HepG2 (cell line): ENCODE measurements around the gene RAB29. TPM values are rescaled to one million over a fixed set of nuclear protein-coding genes. Genes with fewer than 3 reads are reported as not detected.

ENCODE experiments used
- ATAC-seq: fragments of 200-7000 bp; cut with Tn5 transposase; 3 replicates; pipeline ENCODE4 v1.9.1; 2020; ENCODE audit warnings: mild to moderate bottlenecking, moderate library complexity
- BruUV-seq: library from RNA; stranded (reverse); fragments of 400-500 nt; replicated peaks from 2 replicates; lab custom pipeline; 2021; lab: Mats Ljungman, UMichigan
- CTCF ChIA-PET: fragments of 300-600 bp; formaldehyde crosslinking; extraction: SDS; loops from one replicate; lab custom pipeline; 2021; ENCODE audit warnings: low total read pairs, inconsistent platforms, low intra/inter-chr PET ratio; lab: Yijun Ruan, JAX
- POLR2A ChIA-PET: fragments of 350-600 bp; sonication (Branson Sonifier 250); formaldehyde crosslinking; loops from one replicate; lab custom pipeline; 2020; ENCODE audit warnings: antibody characterized with exemption, inconsistent platforms; lab: Yijun Ruan, JAX
- DNase-seq: peaks from one replicate; pipeline ENCODE4 v3.0.0-alpha.2; 2015; ENCODE audit warnings: low spot score
- FAIRE-seq: peaks from 3 replicates; lab custom pipeline; 2011; peaks lifted over from hg19 to GRCh38; lab: Jason Lieb, UNC
- H2AFZ ChIP-seq: one replicate; pipeline ENCODE4 v1.6.1; 2011; ENCODE audit warnings: low read length, inconsistent platforms
- H3K27ac ChIP-seq: fragments of 300-600 bp; 3 replicates; pipeline ENCODE4 v1.8.0; 2011; ENCODE audit warnings: mixed run types, mild to moderate bottlenecking, mixed read lengths, low read length, inconsistent platforms; ENCODE audit not compliant: insufficient read depth; ENCODE audit errors: extremely low read length
- H3K27me3 ChIP-seq, 2 experiments: fragments of 200-600 bp in 1 of 2; 2 replicates in 1 of 2; 3 replicates in 1 of 2; pipeline versions ENCODE4 v1.6.0 to v1.8.0; 2011; ENCODE audit warnings: low read length in 2 of 2, mild to moderate bottlenecking in 2 of 2, moderate library complexity in 2 of 2, inconsistent platforms in 1 of 2; ENCODE audit not compliant: insufficient read depth in 2 of 2, control insufficient read depth in 1 of 2
- H3K36me3 ChIP-seq, 2 experiments: fragments of 200-600 bp in 1 of 2; replicated peaks in 1 of 2; 2 replicates in 1 of 2; 3 replicates in 1 of 2; pipeline versions ENCODE4 v1.5.1 to v1.8.0; 2011; ENCODE audit warnings: low read length in 2 of 2, inconsistent platforms in 1 of 2; ENCODE audit not compliant: insufficient read depth in 2 of 2, control insufficient read depth in 1 of 2
- H3K4me1 ChIP-seq: 2 replicates; pipeline ENCODE4 v1.5.1; 2012; ENCODE audit warnings: low read length, inconsistent platforms; ENCODE audit not compliant: insufficient read depth
- H3K4me2 ChIP-seq: 2 replicates; pipeline ENCODE4 v1.6.0; 2011; ENCODE audit warnings: low read depth, low read length, inconsistent platforms
- H3K4me3 ChIP-seq, 3 experiments: fragments of 200-600 bp in 1 of 3; sonication (generic), shearing (Covaris generic) in 1 of 3; replicated peaks in 1 of 3; 2 replicates each; pipeline ENCODE4 v1.5.1; 2011 to 2016; ENCODE audit warnings: low read length in 3 of 3, inconsistent platforms in 2 of 3, low read depth in 2 of 3, mild to moderate bottlenecking in 2 of 3, control low read depth in 1 of 3, mixed read lengths in 1 of 3; ENCODE audit not compliant: insufficient read depth in 1 of 3
- H3K79me2 ChIP-seq: one replicate; pipeline ENCODE4 v1.6.1; 2011; ENCODE audit warnings: low read length, inconsistent platforms; ENCODE audit not compliant: insufficient read depth
- H3K9ac ChIP-seq: 2 replicates; pipeline ENCODE4 v1.6.0; 2011; ENCODE audit warnings: mild to moderate bottlenecking, low read depth, low read length, inconsistent platforms; ENCODE audit not compliant: insufficient read depth
- H3K9me3 ChIP-seq: 2 replicates; pipeline ENCODE4 v1.5.1; 2012; ENCODE audit warnings: mild to moderate bottlenecking, low read length
- H4K20me1 ChIP-seq: 2 replicates; pipeline ENCODE4 v1.6.0; 2011; ENCODE audit warnings: inconsistent platforms, mild to moderate bottlenecking, low read length, moderate library complexity; ENCODE audit not compliant: insufficient read depth
- CBX5 ChIP-seq: sonication (generic); formaldehyde crosslinking; IDR thresholded peaks from 2 replicates; pipeline ENCODE4 v1.4.0; 2020; ENCODE audit warnings: missing genetic modification reagents, borderline replicate concordance
- CEBPB ChIP-seq: IDR thresholded peaks from 2 replicates; pipeline ENCODE4 v1.6.1; 2011; ENCODE audit warnings: low read depth, low read length, improper control_type of control experiment, borderline replicate concordance
- TCF7L2 ChIP-seq: IDR thresholded peaks from 2 replicates; pipeline ENCODE4 v1.6.1; 2011; ENCODE audit warnings: mild to moderate bottlenecking, low read depth, low read length, moderate library complexity
- in situ Hi-C: cut with HindIII; loops from 2 replicates; pipeline ENCODE4 v1.10.0; 2017; ENCODE audit warnings: low pct_unique_long_range_greater_than_20kb; ENCODE audit not compliant: extremely low pct_ligation_motif_present
- intact Hi-C: fragments of 100-400 bp; cut with micrococcal nuclease; formaldehyde crosslinking; loops from one replicate; pipeline ENCODE4 v1.10.0; 2022; ENCODE audit not compliant: unreplicated experiment
- polyA plus RNA-seq, 8 experiments: library from polyadenylated mRNA; depleted of rRNA in 3 of 8; stranded (reverse) in 7 of 8; unstranded in 1 of 8; fragments of >200 nt; fragmentation: Illumina TruSeq in 4 of 8; extraction: Trizol in 4 of 8; gene quantifications; 2 replicates each; pipeline versions ENCODE4 v1.2.1 to v1.2.3, GENCODE V29; 2011 to 2016; ENCODE audit warnings: low read depth in 4 of 8, missing spikeins in 1 of 8, mixed read lengths in 1 of 8; ENCODE audit not compliant: insufficient read depth in 1 of 8
- total RNA-seq, 5 experiments: library from RNA; depleted of rRNA; stranded (reverse); fragments of >200 nt; fragmentation: Illumina TruSeq; extraction: Trizol; gene quantifications; 2 replicates each; pipeline ENCODE4 v1.2.3, GENCODE V29; 2016; ENCODE audit warnings: low read depth in 1 of 5
- TF ChIP-seq, protein P1 (sequence below): sonication (generic); formaldehyde crosslinking; IDR thresholded peaks from 2 replicates; pipeline ENCODE4 v1.4.0; 2020; ENCODE audit warnings: mild to moderate bottlenecking, missing genetic modification reagents
- TF ChIP-seq, protein P2 (sequence below): conservative IDR thresholded peaks from 2 replicates; pipeline ENCODE4 v1.6.1; 2018; ENCODE audit warnings: missing genetic modification reagents

Gene RAB29
- total and polyA plus RNA-seq, 2 of the 13 experiments (the other 11 are each of a cell fraction or from before 2014, with no cell fraction given): 8.7 to 10.1 TPM

DNA sequence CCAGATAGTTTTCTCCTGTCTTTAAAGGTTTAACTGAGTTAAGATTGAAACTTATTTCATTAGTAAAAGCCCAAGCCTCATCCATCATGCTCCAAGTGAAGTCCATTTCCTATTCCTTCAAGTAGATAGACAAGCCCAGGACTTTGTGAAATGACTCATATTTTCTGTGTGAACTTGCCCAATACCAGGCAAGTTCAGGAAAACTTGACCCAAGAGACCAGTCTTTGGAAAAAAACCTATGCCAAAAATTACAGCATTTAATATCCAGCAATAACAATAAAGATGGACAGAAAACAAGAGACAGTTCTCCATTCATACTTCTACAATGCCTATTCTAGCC, 405 bp upstream of the RAB29 start:
- POLR2A ChIA-PET: interaction anchor here (2.0 to 3.5 kb wide), 2 partner anchors 10 to 26 kb away, joined by 4 to 21 read pairs; partner anchors contain the start of gene NUCKS1
- Histone ChIP-seq H3K4me1 (peaks cover 22% of the 10 kb centered on the region), H3K9ac (no peak overlapping the region), H3K9me3 (no peaks in the 10 kb centered on the region), H3K27me3 (peaks cover 0 to 8% of the 10 kb centered on the region in 2 experiments; a peak in 2 of 5 replicates), H3K79me2 (no peaks in the 10 kb centered on the region), H3K4me3 (peak overlapping the region; percentile 65 to 93 (median 81); a peak in 2 of 6 replicates)
- no TSS peak for BruUV-seq
- in situ Hi-C loops: no loop called here
- TF ChIP-seq CEBPB (peak; percentile 10; the same call in 1 of the 2 replicates), CBX5 (CRISPR knock-in tag) (no peak), TCF7L2 (no peak)
- TF ChIP-seq, protein P1, sequence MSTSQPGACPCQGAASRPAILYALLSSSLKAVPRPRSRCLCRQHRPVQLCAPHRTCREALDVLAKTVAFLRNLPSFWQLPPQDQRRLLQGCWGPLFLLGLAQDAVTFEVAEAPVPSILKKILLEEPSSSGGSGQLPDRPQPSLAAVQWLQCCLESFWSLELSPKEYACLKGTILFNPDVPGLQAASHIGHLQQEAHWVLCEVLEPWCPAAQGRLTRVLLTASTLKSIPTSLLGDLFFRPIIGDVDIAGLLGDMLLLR (CRISPR knock-in tag): no peak
- TF ChIP-seq, protein P2, sequence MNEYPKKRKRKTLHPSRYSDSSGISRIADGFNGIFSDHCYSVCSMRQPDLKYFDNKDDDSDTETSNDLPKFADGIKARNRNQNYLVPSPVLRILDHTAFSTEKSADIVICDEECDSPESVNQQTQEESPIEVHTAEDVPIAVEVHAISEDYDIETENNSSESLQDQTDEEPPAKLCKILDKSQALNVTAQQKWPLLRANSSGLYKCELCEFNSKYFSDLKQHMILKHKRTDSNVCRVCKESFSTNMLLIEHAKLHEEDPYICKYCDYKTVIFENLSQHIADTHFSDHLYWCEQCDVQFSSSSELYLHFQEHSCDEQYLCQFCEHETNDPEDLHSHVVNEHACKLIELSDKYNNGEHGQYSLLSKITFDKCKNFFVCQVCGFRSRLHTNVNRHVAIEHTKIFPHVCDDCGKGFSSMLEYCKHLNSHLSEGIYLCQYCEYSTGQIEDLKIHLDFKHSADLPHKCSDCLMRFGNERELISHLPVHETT: 0 out of 2 replicates have a peak, but pooled peaks have one; percentile 0
- TF ChIP-seq, all 625 proteins: peak for 2
- DNase-seq (no peak), FAIRE-seq (no peak), ATAC-seq (no peak)
- CTCF ChIA-PET: no interaction called here
- Histone ChIP-seq H4K20me1 (no peaks in the 10 kb centered on the region), H3K4me2 (peak overlapping the region; percentile 96), H3K36me3 (no peaks in the 10 kb centered on the region), H3K27ac (no peak overlapping the region), H2AFZ (no peak overlapping the region)
- intact Hi-C loops: no loop called here
